LNCaP clone FGC (cell line): Measurements from ENCODE around the gene GP9.

Experiments used
- DNase-seq: peaks from one replicate; pipeline ENCODE4 v3.0.0-alpha.2; 2011; ENCODE audit warnings: low read depth
- H3K4me3 ChIP-seq: 2 replicates; pipeline ENCODE4 v1.5.1; 2011; ENCODE audit warnings: mild to moderate bottlenecking, low read depth, low read length, control low read depth
- CTCF ChIP-seq: IDR thresholded peaks from 2 replicates; pipeline ENCODE4 v1.5.1; 2012; ENCODE audit warnings: mild to moderate bottlenecking; ENCODE audit not compliant: control insufficient read depth, insufficient read depth; ENCODE audit errors: extremely low read depth

Gene GP9

GRCh38 chr3:129057249-129057648, 3.3 kb upstream of the GP9 start:
- DNase-seq = no peak
- no peak for TF ChIP-seq CTCF
- no peak overlapping the region for H3K4me3 ChIP-seq

- no peak for DNase-seq
- TF ChIP-seq CTCF = peak; percentile 29; the same call in 1 of the 2 replicates
- no peak overlapping the region for H3K4me3 ChIP-seq
These were observed 2.0 kb upstream of the GP9 start for GRCh38 chr3:129058441-129059200.

GRCh38 chr3:129059311-129059958, 1.1 kb upstream of the GP9 start:
- TF ChIP-seq CTCF = no peak
- no peak overlapping the region for H3K4me3 ChIP-seq
- no peak for DNase-seq

- DNase-seq = no peak
- no peak for TF ChIP-seq CTCF
- H3K4me3 ChIP-seq = no peak overlapping the region
These were observed 676 bp downstream of the GP9 start for GRCh38 chr3:129061023-129061887.

- TF ChIP-seq CTCF = no peak
- no peak overlapping the region for H3K4me3 ChIP-seq
- DNase-seq = no peak
These were observed 1.6 kb downstream of the GP9 start for GRCh38 chr3:129061888-129062834.

- no peak for DNase-seq
- no peak overlapping the region for H3K4me3 ChIP-seq
- no peak for TF ChIP-seq CTCF
These were observed 2.6 kb downstream of the GP9 start for GRCh38 chr3:129063091-129063640.
